Astrocyte of the spinal cord (primary cell): ENCODE data around the gene ARHGAP12.
"Not testable (repeated sequence)": the region's sequence is repeated elsewhere in the genome, so short reads cannot be mapped to it uniquely, and the experiment has no call there.

Experiments
- DNase-seq: peaks from one replicate; pipeline ENCODE4 v3.0.0; 2011; ENCODE audit warnings: low read depth, low spot score
- H3K4me3 ChIP-seq: 2 replicates; pipeline ENCODE4 v1.5.1; 2011; ENCODE audit warnings: low read depth, mild to moderate bottlenecking, low read length, moderate library complexity
- in situ Hi-C: cut with HindIII; loops from 2 replicates; pipeline ENCODE4 v1.10.0; 2017; ENCODE audit warnings: low sequenced_read_pairs
- TF ChIP-seq, protein P1 (sequence below): IDR thresholded peaks from 2 replicates; pipeline ENCODE4 v1.5.1; 2012; ENCODE audit warnings: low read depth, mild to moderate bottlenecking, low read length, inconsistent platforms

Gene ARHGAP12

DNA sequence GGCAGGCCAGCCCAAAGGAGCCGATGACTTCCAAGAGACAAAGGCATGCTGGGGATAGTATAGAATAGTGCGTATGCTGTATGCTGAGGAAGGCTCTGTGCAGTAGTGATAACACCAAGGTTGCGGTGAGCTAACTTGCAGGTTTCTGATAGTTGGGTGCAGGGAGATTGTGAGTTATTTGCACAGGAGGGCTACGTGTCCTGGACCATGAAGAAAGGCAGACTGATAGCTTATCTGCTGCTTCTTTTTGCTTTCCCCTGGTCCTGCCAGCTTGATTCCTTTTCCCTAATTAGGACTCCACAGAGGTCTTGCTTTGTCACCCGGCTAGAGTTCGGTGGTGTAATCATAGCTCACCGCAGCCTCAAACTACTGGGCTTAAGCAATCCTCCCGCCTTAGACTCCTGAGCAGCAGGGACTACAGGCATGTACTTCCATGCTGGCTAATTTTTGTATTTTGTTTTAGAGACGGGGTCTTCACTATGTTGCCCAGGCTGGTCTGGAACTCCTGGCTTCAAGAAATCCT lies 43.9 kb upstream of the ARHGAP12 start:
- TF ChIP-seq, protein P1, sequence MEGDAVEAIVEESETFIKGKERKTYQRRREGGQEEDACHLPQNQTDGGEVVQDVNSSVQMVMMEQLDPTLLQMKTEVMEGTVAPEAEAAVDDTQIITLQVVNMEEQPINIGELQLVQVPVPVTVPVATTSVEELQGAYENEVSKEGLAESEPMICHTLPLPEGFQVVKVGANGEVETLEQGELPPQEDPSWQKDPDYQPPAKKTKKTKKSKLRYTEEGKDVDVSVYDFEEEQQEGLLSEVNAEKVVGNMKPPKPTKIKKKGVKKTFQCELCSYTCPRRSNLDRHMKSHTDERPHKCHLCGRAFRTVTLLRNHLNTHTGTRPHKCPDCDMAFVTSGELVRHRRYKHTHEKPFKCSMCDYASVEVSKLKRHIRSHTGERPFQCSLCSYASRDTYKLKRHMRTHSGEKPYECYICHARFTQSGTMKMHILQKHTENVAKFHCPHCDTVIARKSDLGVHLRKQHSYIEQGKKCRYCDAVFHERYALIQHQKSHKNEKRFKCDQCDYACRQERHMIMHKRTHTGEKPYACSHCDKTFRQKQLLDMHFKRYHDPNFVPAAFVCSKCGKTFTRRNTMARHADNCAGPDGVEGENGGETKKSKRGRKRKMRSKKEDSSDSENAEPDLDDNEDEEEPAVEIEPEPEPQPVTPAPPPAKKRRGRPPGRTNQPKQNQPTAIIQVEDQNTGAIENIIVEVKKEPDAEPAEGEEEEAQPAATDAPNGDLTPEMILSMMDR, result no peak
- no peak for DNase-seq
- H3K4me3 ChIP-seq, result no peak overlapping the region
- in situ Hi-C loops, result no loop called here

DNA sequence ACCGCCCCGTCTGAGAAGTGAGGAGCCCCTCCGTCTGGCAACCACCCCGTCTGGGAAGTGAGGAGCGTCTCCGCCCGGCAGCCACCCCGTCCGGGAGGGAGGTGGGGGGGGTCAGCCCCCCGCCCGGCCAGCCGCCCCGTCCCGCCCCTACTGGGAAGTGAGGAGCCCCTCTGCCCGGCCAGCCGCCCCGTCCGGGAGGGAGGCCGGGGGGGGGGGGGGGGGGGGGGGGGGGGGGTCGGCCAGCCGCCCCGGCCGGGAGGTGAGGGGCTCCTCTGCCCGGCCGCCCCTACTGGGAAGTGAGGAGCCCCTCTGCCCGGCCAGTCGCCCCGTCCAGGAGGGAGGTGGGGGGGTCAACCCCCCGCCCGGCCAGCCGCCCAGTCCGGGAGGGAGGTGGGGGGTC lies 41.2 kb upstream of the ARHGAP12 start:
- peak; percentile 37 for DNase-seq
- H3K4me3 ChIP-seq, in situ Hi-C loops: not testable (repeated sequence)

DNA sequence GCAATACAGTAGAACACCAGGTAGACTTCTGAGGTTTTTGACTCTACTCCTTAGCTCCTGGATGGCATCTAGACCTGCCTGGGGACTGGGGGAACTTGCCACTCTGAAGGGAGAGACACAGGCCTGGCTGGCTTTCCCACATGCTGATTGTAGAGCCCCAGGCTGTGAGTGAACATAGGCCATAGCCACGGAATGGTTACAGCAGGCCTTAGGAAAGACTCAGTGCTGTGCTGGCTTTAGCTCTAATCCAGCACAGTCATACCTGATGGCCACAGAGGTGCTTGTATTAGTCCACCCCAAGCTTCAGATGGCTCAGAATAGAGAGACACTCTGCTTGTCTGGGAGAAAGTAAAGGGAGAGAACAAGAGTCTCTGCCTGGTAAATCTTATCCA lies 35.0 kb upstream of the ARHGAP12 start:
- in situ Hi-C loops, result no loop called here

DNA sequence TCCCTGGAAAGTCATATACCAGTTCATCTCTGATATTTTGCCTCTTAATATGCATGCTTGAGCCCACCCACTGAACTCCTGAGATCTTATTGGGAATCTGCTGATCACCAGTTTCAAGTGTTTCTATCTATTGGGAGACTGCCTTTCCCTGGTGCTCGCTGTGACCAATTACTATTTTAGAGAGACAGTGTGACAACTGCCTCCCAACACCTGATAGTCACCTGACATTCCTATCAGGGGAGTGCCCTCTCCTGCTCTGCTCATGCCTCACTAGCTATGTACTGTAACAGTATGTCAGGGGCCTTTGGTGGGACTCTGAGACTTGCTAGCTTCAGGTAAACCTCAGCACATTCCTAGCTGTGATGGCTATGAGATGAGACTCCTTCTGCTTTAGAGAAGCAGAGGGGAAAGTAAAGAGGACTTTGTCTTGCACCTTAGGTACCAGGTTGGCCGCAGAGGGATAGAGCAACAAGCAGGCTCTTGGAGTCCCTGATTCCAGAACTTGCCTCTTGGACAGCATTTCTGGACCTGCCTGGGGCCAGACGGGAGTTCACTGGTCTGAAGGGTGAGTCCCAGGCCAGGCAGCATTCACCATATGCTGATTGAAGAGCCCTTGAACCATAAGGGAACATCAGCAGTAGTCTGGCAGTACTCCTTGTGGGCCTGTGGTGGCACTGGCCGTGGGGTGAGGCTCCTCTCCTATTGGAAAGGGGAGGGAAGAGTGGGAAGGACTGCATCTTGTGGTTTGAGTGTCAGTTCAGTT lies 34.4 kb upstream of the ARHGAP12 start:
- in situ Hi-C loops, result no loop called here
- no peak for DNase-seq
- TF ChIP-seq, protein P1, result no peak
- no peak overlapping the region for H3K4me3 ChIP-seq

More for the DNA sequence above, 35.0 kb upstream of the ARHGAP12 start:
- H3K4me3 ChIP-seq, result no peak overlapping the region
- no peak for DNase-seq
- TF ChIP-seq, protein P1, result no peak

DNA sequence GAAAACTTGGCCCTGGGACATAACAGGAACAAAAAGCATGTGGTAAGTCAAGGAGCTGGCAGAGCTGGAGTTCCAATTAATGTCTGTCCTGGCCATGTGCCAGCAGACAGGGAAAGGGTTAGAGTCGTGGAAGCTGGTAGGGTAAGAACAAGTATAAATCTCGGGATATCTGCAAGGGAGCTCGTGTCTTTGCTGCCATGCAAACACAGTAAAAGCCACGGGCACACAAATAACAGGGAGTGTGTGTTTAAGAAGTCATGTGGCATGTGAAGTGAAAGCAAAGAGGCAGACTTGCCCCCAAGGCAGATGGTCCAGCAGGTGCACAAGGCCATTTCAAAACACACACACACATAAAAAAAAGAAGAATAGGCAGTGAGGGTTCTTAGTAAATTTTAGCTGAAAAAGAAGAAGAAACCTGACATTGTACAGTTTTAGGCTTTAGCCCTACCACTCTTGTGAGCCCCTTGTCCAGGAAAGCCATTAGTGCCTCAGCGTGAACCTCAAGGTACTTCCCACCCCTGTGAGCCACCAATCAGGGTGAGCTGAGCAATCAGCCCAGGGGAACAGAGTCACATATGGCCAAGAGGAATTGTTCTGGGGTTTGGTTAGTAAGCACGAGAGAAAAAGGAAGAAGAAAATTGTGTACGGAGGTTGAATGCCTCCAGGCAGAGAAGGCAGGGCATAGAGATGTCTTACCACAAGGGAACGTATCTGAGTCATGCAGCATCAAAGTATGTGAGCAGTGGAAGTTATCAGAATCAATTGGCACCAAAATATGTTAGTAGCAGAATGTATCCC lies 32.8 kb upstream of the ARHGAP12 start:
- TF ChIP-seq, protein P1, result no peak
- H3K4me3 ChIP-seq, result no peak overlapping the region
- DNase-seq, result peak; percentile 70
- in situ Hi-C loops, result no loop called here

DNA sequence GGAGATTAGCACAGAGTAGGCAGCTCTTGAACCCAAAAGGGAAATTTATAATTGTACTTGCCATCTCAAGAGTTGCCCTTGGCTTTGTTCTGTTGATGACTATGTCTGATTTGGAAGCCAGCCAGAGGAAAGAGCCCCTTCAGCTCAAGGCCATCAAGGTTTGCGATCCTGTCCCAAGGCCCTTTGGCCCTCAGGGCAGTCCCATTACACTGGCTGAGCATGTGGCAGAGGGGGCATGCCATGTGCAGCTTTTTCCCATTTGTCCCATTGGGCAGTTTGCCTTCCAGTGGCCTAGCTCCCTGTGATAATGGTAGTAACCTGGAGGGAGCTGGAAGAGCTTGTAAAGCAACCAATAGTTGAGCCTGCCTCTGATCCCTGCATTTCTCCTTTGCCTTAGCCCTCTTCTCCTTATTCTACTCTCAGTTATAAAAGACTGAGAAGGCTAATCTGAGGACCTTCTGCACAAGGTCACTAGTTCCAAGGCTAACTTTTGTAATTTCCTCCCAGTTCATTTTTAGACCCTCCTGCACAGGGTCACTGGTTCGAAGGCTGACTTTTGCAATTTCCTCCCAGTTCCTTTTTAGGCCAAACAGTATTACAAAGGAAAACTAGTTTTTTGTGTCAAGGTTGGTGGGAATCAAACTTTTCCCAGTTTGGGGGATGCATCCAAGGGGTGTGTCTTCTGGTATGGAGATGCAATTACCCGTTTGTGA lies 31.0 kb upstream of the ARHGAP12 start:
- TF ChIP-seq, protein P1, result no peak
- no peak overlapping the region for H3K4me3 ChIP-seq
- in situ Hi-C loops, result no loop called here
- no peak for DNase-seq
